ENCODE measurements around the gene INPP5E.

The INPP5E gene

DNA sequence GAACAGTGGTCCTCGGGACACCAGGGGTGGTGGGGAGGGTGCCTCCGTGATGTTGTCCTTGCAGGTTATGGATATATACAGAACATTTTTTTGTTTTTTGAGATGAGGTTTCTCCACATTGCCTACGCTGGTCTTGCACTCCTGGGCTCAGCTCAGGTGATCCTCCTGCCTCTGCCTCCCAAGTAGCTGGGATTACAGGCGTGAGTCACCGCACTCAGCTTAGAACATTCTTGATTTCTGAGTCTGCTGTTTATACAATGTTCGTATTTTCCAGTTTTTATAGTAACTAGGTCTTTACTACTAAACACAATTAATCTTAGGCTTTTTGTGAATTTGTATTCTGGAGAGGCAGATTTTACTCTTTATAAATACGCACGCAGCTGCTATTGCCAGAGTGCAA, 23.2 kb downstream of the INPP5E start:
- Histone ChIP-seq H3K79me2 (ENCODE audit: insufficient read depth, low read length) (peaks cover 25% of the 10 kb centered on the region), H3K27me3 (ENCODE audit: insufficient read depth, low read length, poor library complexity, severe bottlenecking) (no peaks in the 10 kb centered on the region), H3K9ac (ENCODE audit: low read depth, low read length, poor library complexity, severe bottlenecking) (no peak overlapping the region), H4K20me1 (ENCODE audit: insufficient read depth, low read length, poor library complexity, severe bottlenecking) (peaks cover 15% of the 10 kb centered on the region), H2AFZ (ENCODE audit: low read length) (no peak overlapping the region), H3K36me3 (ENCODE audit: insufficient read depth, low read length) (peaks cover 59% of the 10 kb centered on the region; the same call in 1 of the 2 replicates), H3K4me1 (ENCODE audit: insufficient read depth, low read length, poor library complexity, severe bottlenecking) (peaks cover 12% of the 10 kb centered on the region), H3K4me3 (ENCODE audit: low read length, poor library complexity, severe bottlenecking) (no peak overlapping the region), H3K9me2 (replicated peaks; ENCODE audit: low read depth, low read length) (no peaks in the 10 kb centered on the region), H3K4me2 (ENCODE audit: low read depth, low read length, poor library complexity, severe bottlenecking) (no peak overlapping the region), H3F3A (ENCODE audit: low read depth) (no peaks in the 10 kb centered on the region), H3K9me3 (ENCODE audit: insufficient read depth, low read depth, low read length) (no peaks in the 10 kb centered on the region)
- TF ChIP-seq, protein P1, sequence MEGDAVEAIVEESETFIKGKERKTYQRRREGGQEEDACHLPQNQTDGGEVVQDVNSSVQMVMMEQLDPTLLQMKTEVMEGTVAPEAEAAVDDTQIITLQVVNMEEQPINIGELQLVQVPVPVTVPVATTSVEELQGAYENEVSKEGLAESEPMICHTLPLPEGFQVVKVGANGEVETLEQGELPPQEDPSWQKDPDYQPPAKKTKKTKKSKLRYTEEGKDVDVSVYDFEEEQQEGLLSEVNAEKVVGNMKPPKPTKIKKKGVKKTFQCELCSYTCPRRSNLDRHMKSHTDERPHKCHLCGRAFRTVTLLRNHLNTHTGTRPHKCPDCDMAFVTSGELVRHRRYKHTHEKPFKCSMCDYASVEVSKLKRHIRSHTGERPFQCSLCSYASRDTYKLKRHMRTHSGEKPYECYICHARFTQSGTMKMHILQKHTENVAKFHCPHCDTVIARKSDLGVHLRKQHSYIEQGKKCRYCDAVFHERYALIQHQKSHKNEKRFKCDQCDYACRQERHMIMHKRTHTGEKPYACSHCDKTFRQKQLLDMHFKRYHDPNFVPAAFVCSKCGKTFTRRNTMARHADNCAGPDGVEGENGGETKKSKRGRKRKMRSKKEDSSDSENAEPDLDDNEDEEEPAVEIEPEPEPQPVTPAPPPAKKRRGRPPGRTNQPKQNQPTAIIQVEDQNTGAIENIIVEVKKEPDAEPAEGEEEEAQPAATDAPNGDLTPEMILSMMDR (conservative IDR thresholded peaks at IDR 0.05; ENCODE audit: low read length): no peak
- no peak for TF ChIP-seq EZH2phosphoT487 (IDR thresholded peaks at IDR 0.05; ENCODE audit: borderline replicate concordance)

GRCh38 chr9:136412962-136413361, 26.7 kb downstream of the INPP5E start:
- no peak overlapping the region for H3K4me3 ChIP-seq (ENCODE audit: low read length, poor library complexity, severe bottlenecking)
- peak overlapping the region; percentile 95 for H3K4me2 ChIP-seq (ENCODE audit: low read depth, low read length, poor library complexity, severe bottlenecking)
- H3K9me3 ChIP-seq (ENCODE audit: insufficient read depth, low read depth, low read length): no peaks in the 10 kb centered on the region
- H3K79me2 ChIP-seq (ENCODE audit: insufficient read depth, low read length): peaks cover 54% of the 10 kb centered on the region
- H3K36me3 ChIP-seq (ENCODE audit: insufficient read depth, low read length): peaks cover 35% of the 10 kb centered on the region; the same call in 1 of the 2 replicates
- H3K27me3 ChIP-seq (ENCODE audit: insufficient read depth, low read length, poor library complexity, severe bottlenecking): no peaks in the 10 kb centered on the region
- H3F3A ChIP-seq (ENCODE audit: low read depth): no peaks in the 10 kb centered on the region
- H4K20me1 ChIP-seq (ENCODE audit: insufficient read depth, low read length, poor library complexity, severe bottlenecking): peaks cover 27% of the 10 kb centered on the region
- TF ChIP-seq, protein P1 (conservative IDR thresholded peaks at IDR 0.05; ENCODE audit: low read length): no peak
- no peak for TF ChIP-seq EZH2phosphoT487 (IDR thresholded peaks at IDR 0.05; ENCODE audit: borderline replicate concordance)
- no peak overlapping the region for H3K9ac ChIP-seq (ENCODE audit: low read depth, low read length, poor library complexity, severe bottlenecking)
- H3K4me1 ChIP-seq (ENCODE audit: insufficient read depth, low read length, poor library complexity, severe bottlenecking): peaks cover 27% of the 10 kb centered on the region
- H2AFZ ChIP-seq (ENCODE audit: low read length): no peak overlapping the region
- no peaks in the 10 kb centered on the region for H3K9me2 ChIP-seq (replicated peaks; ENCODE audit: low read depth, low read length)

- Histone ChIP-seq H3K36me3 (ENCODE audit: insufficient read depth, low read length) (peaks cover 29% of the 10 kb centered on the region; the same call in 1 of the 2 replicates), H2AFZ (ENCODE audit: low read length) (no peak overlapping the region), H3K4me2 (ENCODE audit: low read depth, low read length, poor library complexity, severe bottlenecking) (peak overlapping the region; percentile 95), H3K9me2 (replicated peaks; ENCODE audit: low read depth, low read length) (no peaks in the 10 kb centered on the region), H3K79me2 (ENCODE audit: insufficient read depth, low read length) (peaks cover 65% of the 10 kb centered on the region), H3F3A (ENCODE audit: low read depth) (no peaks in the 10 kb centered on the region), H3K4me3 (ENCODE audit: low read length, poor library complexity, severe bottlenecking) (peak overlapping the region; percentile 84), H3K27me3 (ENCODE audit: insufficient read depth, low read length, poor library complexity, severe bottlenecking) (no peaks in the 10 kb centered on the region), H3K4me1 (ENCODE audit: insufficient read depth, low read length, poor library complexity, severe bottlenecking) (peaks cover 27% of the 10 kb centered on the region), H3K9ac (ENCODE audit: low read depth, low read length, poor library complexity, severe bottlenecking) (peak overlapping the region; percentile 80), H4K20me1 (ENCODE audit: insufficient read depth, low read length, poor library complexity, severe bottlenecking) (peaks cover 27% of the 10 kb centered on the region), H3K9me3 (ENCODE audit: insufficient read depth, low read depth, low read length) (no peaks in the 10 kb centered on the region)
- no peak for TF ChIP-seq EZH2phosphoT487 (IDR thresholded peaks at IDR 0.05; ENCODE audit: borderline replicate concordance)
- TF ChIP-seq, protein P1 (conservative IDR thresholded peaks at IDR 0.05; ENCODE audit: low read length): no peak
These were observed 28.3 kb downstream of the INPP5E start for GRCh38 chr9:136411378-136411777.
